HCT116 (cell line): ENCODE results near the gene PARVA. TPM values are rescaled to one million over a fixed set of nuclear protein-coding genes. Genes with fewer than 3 reads are reported as not detected.
A peak's percentile ranks its signal among the peaks of the same experiment; 100 is the strongest.

Source experiments
- ATAC-seq: fragments of 200-7000 bp; cut with Tn5 transposase; 2 replicates; pipeline ENCODE4 v1.9.1; 2020; ENCODE audit warnings: mild to moderate bottlenecking, moderate library complexity
- BruUV-seq: library from RNA; stranded (reverse); fragments of 400-500 nt; replicated peaks from 2 replicates; lab custom pipeline; 2021; lab: Mats Ljungman, UMichigan
- CTCF ChIA-PET: fragments of 300-600 bp; sonication (Branson Sonifier 250); formaldehyde crosslinking; loops from one replicate; lab custom pipeline; 2021; ENCODE audit warnings: antibody characterized with exemption; lab: Charles Lee
- POLR2A ChIA-PET: fragments of 300-600, 350-600 bp; sonication (Branson Sonifier 250); formaldehyde crosslinking; loops from one replicate; lab custom pipeline; 2021; ENCODE audit warnings: antibody characterized with exemption; lab: Charles Lee
- RAD21 ChIA-PET, 2 experiments: fragments of 300-600 bp; sonication (Branson Sonifier 250); formaldehyde crosslinking; loops; one replicate each; lab custom pipeline; 2023; ENCODE audit warnings: low total read pairs in 2 of 2; ENCODE audit not compliant: uncharacterized antibody in 2 of 2, unreplicated experiment in 2 of 2, low non-redundant PET in 1 of 2; lab: Charles Lee
- DNase-seq: peaks from one replicate; pipeline ENCODE4 v3.0.0-alpha.2; 2010; ENCODE audit warnings: low read depth, low spot score
- H2AFZ ChIP-seq: fragments of 200-600 bp; shearing (Covaris generic), sonication (generic); 2 replicates; pipeline ENCODE4 v1.6.1; 2017; ENCODE audit warnings: low read depth, mixed run types, mixed read lengths, antibody characterized with exemption, low read length; ENCODE audit not compliant: poor library complexity, severe bottlenecking
- H3K27ac ChIP-seq: 2 replicates; pipeline ENCODE4 v1.5.1; 2012; ENCODE audit warnings: low read depth, low read length
- H3K27me3 ChIP-seq: fragments of 200-600 bp; sonication (generic); 2 replicates; pipeline ENCODE4 v1.6.1; 2016; ENCODE audit warnings: mixed run types, low read length, mixed read lengths; ENCODE audit not compliant: insufficient read depth
- H3K36me3 ChIP-seq, 2 experiments: fragments of 200-500 bp in 1 of 2; fragments of 200-600 bp in 1 of 2; sonication (Bioruptor generic) in 1 of 2; sonication (generic) in 1 of 2; 2 replicates each; pipeline versions ENCODE4 v1.5.1 to v1.6.1; 2014 to 2016; ENCODE audit warnings: low read length in 2 of 2, inconsistent platforms in 1 of 2, mixed read lengths in 1 of 2, mixed run types in 1 of 2; ENCODE audit not compliant: insufficient read depth in 2 of 2, control insufficient read depth in 1 of 2
- H3K4me1 ChIP-seq, 2 experiments: fragments of 200-600 bp in 1 of 2; sonication (generic) in 1 of 2; 2 replicates each; pipeline versions ENCODE4 v1.5.1 to v1.6.1; 2012 to 2017; ENCODE audit warnings: low read length in 2 of 2, inconsistent platforms in 1 of 2, mild to moderate bottlenecking in 1 of 2, mixed read lengths in 1 of 2, mixed run types in 1 of 2, moderate library complexity in 1 of 2; ENCODE audit not compliant: insufficient read depth in 2 of 2, control insufficient read depth in 1 of 2
- H3K4me2 ChIP-seq: fragments of 200-600 bp; sonication (generic); 2 replicates; pipeline ENCODE4 v1.6.1; 2017; ENCODE audit warnings: mixed run types, low read length, mixed read lengths
- H3K4me3 ChIP-seq, 2 experiments: fragments of 200-600 bp in 1 of 2; sonication (generic) in 1 of 2; replicated peaks in 1 of 2; 2 replicates each; pipeline ENCODE4 v1.5.1; 2011 to 2016; ENCODE audit warnings: low read length in 2 of 2, control low read depth in 1 of 2, low read depth in 1 of 2, mild to moderate bottlenecking in 1 of 2, mixed read lengths in 1 of 2, mixed run types in 1 of 2
- H3K79me2 ChIP-seq: fragments of 200-600 bp; sonication (generic); 2 replicates; pipeline ENCODE4 v1.6.1; 2017; ENCODE audit warnings: mild to moderate bottlenecking, mixed run types, low read length, moderate library complexity, mixed read lengths; ENCODE audit not compliant: insufficient read depth
- H3K9ac ChIP-seq: fragments of 200-600 bp; sonication (generic); 2 replicates; pipeline ENCODE4 v1.6.1; 2016; ENCODE audit warnings: low read length, mixed read lengths
- H3K9me2 ChIP-seq: fragments of 200-600 bp; sonication (generic), shearing (Covaris generic); 2 replicates; pipeline ENCODE4 v1.6.1; 2017; ENCODE audit warnings: mixed run types, mild to moderate bottlenecking, moderate library complexity; ENCODE audit not compliant: insufficient read depth
- H3K9me3 ChIP-seq, 2 experiments: fragments of 200-500 bp in 1 of 2; fragments of 200-600 bp in 1 of 2; sonication (Bioruptor generic) in 1 of 2; sonication (generic) in 1 of 2; 2 replicates each; pipeline ENCODE4 v1.6.1; 2014 to 2017; ENCODE audit warnings: low read length in 2 of 2, mixed read lengths in 2 of 2, inconsistent platforms in 1 of 2, low read depth in 1 of 2, mild to moderate bottlenecking in 1 of 2, mixed run types in 1 of 2, moderate library complexity in 1 of 2; ENCODE audit not compliant: control insufficient read depth in 1 of 2, insufficient read depth in 1 of 2
- H4K20me1 ChIP-seq: fragments of 200-600 bp; sonication (generic), shearing (Covaris generic); 2 replicates; pipeline ENCODE4 v1.6.1; 2017; ENCODE audit warnings: mixed run types, mild to moderate bottlenecking, moderate library complexity; ENCODE audit not compliant: insufficient read depth
- CBX3 ChIP-seq: IDR thresholded peaks from 2 replicates; pipeline ENCODE4 v1.6.1; 2012; ENCODE audit warnings: low read depth
- EGR1 ChIP-seq: IDR thresholded peaks from 2 replicates; pipeline ENCODE4 v1.6.1; 2012; ENCODE audit warnings: low read depth
- ELF1 ChIP-seq: IDR thresholded peaks from 2 replicates; pipeline ENCODE4 v1.6.1; 2012; ENCODE audit warnings: low read depth, borderline replicate concordance
- EZH2phosphoT487 ChIP-seq: fragments of 200-600 bp; IDR thresholded peaks from 2 replicates; pipeline ENCODE4 v1.6.1; 2018; ENCODE audit warnings: antibody characterized with exemption, borderline replicate concordance
- REST ChIP-seq: IDR thresholded peaks from 2 replicates; pipeline ENCODE4 v1.6.1; 2012; ENCODE audit warnings: low read depth
- YY1 ChIP-seq: IDR thresholded peaks from 2 replicates; pipeline ENCODE4 v1.6.1; 2011; ENCODE audit warnings: low read length, low read depth, moderate library complexity, mild to moderate bottlenecking; ENCODE audit not compliant: insufficient replicate concordance; ENCODE audit errors: extremely low read depth
- ZFX ChIP-seq: fragments of 450-650 bp; IDR thresholded peaks from 2 replicates; pipeline ENCODE4 v1.6.1; 2017
- intact Hi-C: fragments of 100-400 bp; cut with micrococcal nuclease; formaldehyde crosslinking; loops from 2 replicates; pipeline ENCODE4 v1.10.0; 2022
- total RNA-seq: library from RNA; stranded (reverse); gene quantifications from one replicate; pipeline ENCODE4 v1.2.1, GENCODE V29; 2021; ENCODE audit not compliant: unreplicated experiment

Gene PARVA
- total RNA-seq, 1 experiment from 2014 or later, result 18.4 TPM

GRCh38 chr11:12524865-12525264 is 147.5 kb downstream of the PARVA start:
- Histone ChIP-seq H3K79me2 (no peaks in the 10 kb centered on the region), H3K27me3 (no peaks in the 10 kb centered on the region), H3K36me3 (no peaks in the 10 kb centered on the region), H3K9me2 (no peaks in the 10 kb centered on the region), H3K4me3 (no peak overlapping the region), H3K27ac (no peak overlapping the region), H3K9me3 (no peaks in the 10 kb centered on the region), H4K20me1 (no peaks in the 10 kb centered on the region), H3K4me1 (0 out of 4 replicates have a peak, but pooled peaks cover 0 to 4% of the 10 kb centered on the region in 2 experiments), H3K4me2 (no peak overlapping the region), H3K9ac (no peak overlapping the region), H2AFZ (no peak overlapping the region)
- ChIA-PET CTCF (no interaction called here), RAD21 (no interaction called here), POLR2A (no interaction called here)
- no peak for DNase-seq
- no peak for ATAC-seq
- intact Hi-C loops, result no loop called here
- TF ChIP-seq YY1 (no peak), CBX3 (no peak), REST (no peak), EZH2phosphoT487 (no peak), ELF1 (no peak), ZFX (0 out of 2 replicates have a peak, but pooled peaks have one; percentile 17), EGR1 (no peak)
- no TSS peak for BruUV-seq
